Measurements from ENCODE around the gene ZDHHC14.
A peak's percentile ranks its signal among the peaks of the same experiment; 100 is the strongest.
"Not testable (repeated sequence)": the region's sequence is repeated elsewhere in the genome, so short reads cannot be mapped to it uniquely, and the experiment has no call there.

ZDHHC14 gene

GRCh38 chr6:157405986-157406385 is 25.0 kb downstream of the ZDHHC14 start:
- no peak overlapping the region for H3K9ac ChIP-seq (ENCODE audit: low read depth, low read length)
- H3K27ac ChIP-seq (ENCODE audit: low read depth, low read length), result peak overlapping the region; percentile 37
- H3K27me3 ChIP-seq (ENCODE audit: control insufficient read depth, insufficient read depth, low read length), result no peaks in the 10 kb centered on the region
- peaks cover 25% of the 10 kb centered on the region for H3K4me1 ChIP-seq (ENCODE audit: control insufficient read depth, insufficient read depth, low read length)
- no peaks in the 10 kb centered on the region for H3K9me3 ChIP-seq (ENCODE audit: control insufficient read depth, insufficient read depth, low read length)
- no peak overlapping the region for H3K4me3 ChIP-seq (ENCODE audit: low read depth, low read length)
- H3K36me3 ChIP-seq (ENCODE audit: control insufficient read depth, insufficient read depth, low read length), result no peaks in the 10 kb centered on the region

- H3K9me3 ChIP-seq (ENCODE audit: control insufficient read depth, insufficient read depth, low read length), result no peaks in the 10 kb centered on the region
- H3K9ac ChIP-seq (ENCODE audit: low read depth, low read length), result no peak overlapping the region
These were observed 25.7 kb downstream of the ZDHHC14 start for GRCh38 chr6:157406661-157407060.

GRCh38 chr6:157407646-157408045 is 26.7 kb downstream of the ZDHHC14 start:
- H3K4me1 ChIP-seq (ENCODE audit: control insufficient read depth, insufficient read depth, low read length), result peaks cover 25% of the 10 kb centered on the region
- H3K36me3 ChIP-seq (ENCODE audit: control insufficient read depth, insufficient read depth, low read length), result no peaks in the 10 kb centered on the region
- H3K27ac ChIP-seq (ENCODE audit: low read depth, low read length), result no peak overlapping the region
- no peaks in the 10 kb centered on the region for H3K27me3 ChIP-seq (ENCODE audit: control insufficient read depth, insufficient read depth, low read length)
- H3K9ac ChIP-seq (ENCODE audit: low read depth, low read length), result no peak overlapping the region
- no peak overlapping the region for H3K4me3 ChIP-seq (ENCODE audit: low read depth, low read length)
- H3K9me3 ChIP-seq (ENCODE audit: control insufficient read depth, insufficient read depth, low read length), result no peaks in the 10 kb centered on the region

More at GRCh38 chr6:157406661-157407060, 25.7 kb downstream of the ZDHHC14 start:
- Histone ChIP-seq H3K4me1 (ENCODE audit: control insufficient read depth, insufficient read depth, low read length) (peaks cover 25% of the 10 kb centered on the region), H3K4me3 (ENCODE audit: low read depth, low read length) (no peak overlapping the region), H3K36me3 (ENCODE audit: control insufficient read depth, insufficient read depth, low read length) (no peaks in the 10 kb centered on the region), H3K27me3 (ENCODE audit: control insufficient read depth, insufficient read depth, low read length) (no peaks in the 10 kb centered on the region), H3K27ac (ENCODE audit: low read depth, low read length) (no peak overlapping the region)

GRCh38 chr6:157408427-157408826 is 27.4 kb downstream of the ZDHHC14 start:
- H3K27ac ChIP-seq (ENCODE audit: low read depth, low read length); H3K9ac ChIP-seq (ENCODE audit: low read depth, low read length); H3K27me3 ChIP-seq (ENCODE audit: control insufficient read depth, insufficient read depth, low read length); H3K9me3 ChIP-seq (ENCODE audit: control insufficient read depth, insufficient read depth, low read length); H3K36me3 ChIP-seq (ENCODE audit: control insufficient read depth, insufficient read depth, low read length); H3K4me3 ChIP-seq (ENCODE audit: low read depth, low read length): not testable (repeated sequence)
- peaks cover 19% of the 10 kb centered on the region for H3K4me1 ChIP-seq (ENCODE audit: control insufficient read depth, insufficient read depth, low read length)

- no peaks in the 10 kb centered on the region for H3K27me3 ChIP-seq (ENCODE audit: control insufficient read depth, insufficient read depth, low read length)
- peaks cover 13% of the 10 kb centered on the region; the same call in 1 of the 2 replicates for H3K4me1 ChIP-seq (ENCODE audit: control insufficient read depth, insufficient read depth, low read length)
- no peak overlapping the region for H3K27ac ChIP-seq (ENCODE audit: low read depth, low read length)
- H3K9ac ChIP-seq (ENCODE audit: low read depth, low read length), result no peak overlapping the region
- H3K36me3 ChIP-seq (ENCODE audit: control insufficient read depth, insufficient read depth, low read length), result no peaks in the 10 kb centered on the region
- no peaks in the 10 kb centered on the region for H3K9me3 ChIP-seq (ENCODE audit: control insufficient read depth, insufficient read depth, low read length)
- H3K4me3 ChIP-seq (ENCODE audit: low read depth, low read length), result no peak overlapping the region
These were observed 29.1 kb downstream of the ZDHHC14 start for GRCh38 chr6:157410045-157410444.

GRCh38 chr6:157411368-157411767 is 30.4 kb downstream of the ZDHHC14 start:
- Histone ChIP-seq H3K27ac (ENCODE audit: low read depth, low read length) (no peak overlapping the region), H3K4me1 (ENCODE audit: control insufficient read depth, insufficient read depth, low read length) (peaks cover 8% of the 10 kb centered on the region; the same call in 1 of the 2 replicates), H3K4me3 (ENCODE audit: low read depth, low read length) (no peak overlapping the region), H3K9ac (ENCODE audit: low read depth, low read length) (no peak overlapping the region), H3K27me3 (ENCODE audit: control insufficient read depth, insufficient read depth, low read length) (no peaks in the 10 kb centered on the region), H3K36me3 (ENCODE audit: control insufficient read depth, insufficient read depth, low read length) (no peaks in the 10 kb centered on the region), H3K9me3 (ENCODE audit: control insufficient read depth, insufficient read depth, low read length) (no peaks in the 10 kb centered on the region)

- Histone ChIP-seq H3K4me1 (ENCODE audit: control insufficient read depth, insufficient read depth, low read length) (no peaks in the 10 kb centered on the region), H3K36me3 (ENCODE audit: control insufficient read depth, insufficient read depth, low read length) (no peaks in the 10 kb centered on the region), H3K9me3 (ENCODE audit: control insufficient read depth, insufficient read depth, low read length) (no peaks in the 10 kb centered on the region), H3K9ac (ENCODE audit: low read depth, low read length) (no peak overlapping the region), H3K27me3 (ENCODE audit: control insufficient read depth, insufficient read depth, low read length) (no peaks in the 10 kb centered on the region), H3K27ac (ENCODE audit: low read depth, low read length) (no peak overlapping the region), H3K4me3 (ENCODE audit: low read depth, low read length) (no peak overlapping the region)
These were observed 31.8 kb downstream of the ZDHHC14 start for GRCh38 chr6:157412791-157413190.

GRCh38 chr6:157420497-157420896 is 39.5 kb downstream of the ZDHHC14 start:
- Histone ChIP-seq H3K4me3 (ENCODE audit: low read depth, low read length) (no peak overlapping the region), H3K4me1 (ENCODE audit: control insufficient read depth, insufficient read depth, low read length) (peaks cover 8% of the 10 kb centered on the region), H3K36me3 (ENCODE audit: control insufficient read depth, insufficient read depth, low read length) (no peaks in the 10 kb centered on the region), H3K27me3 (ENCODE audit: control insufficient read depth, insufficient read depth, low read length) (no peaks in the 10 kb centered on the region), H3K9me3 (ENCODE audit: control insufficient read depth, insufficient read depth, low read length) (no peaks in the 10 kb centered on the region), H3K9ac (ENCODE audit: low read depth, low read length) (no peak overlapping the region), H3K27ac (ENCODE audit: low read depth, low read length) (no peak overlapping the region)

GRCh38 chr6:157424491-157425020 is 43.6 kb downstream of the ZDHHC14 start:
- Histone ChIP-seq H3K27ac (ENCODE audit: low read depth, low read length) (no peak overlapping the region), H3K9ac (ENCODE audit: low read depth, low read length) (no peak overlapping the region), H3K4me1 (ENCODE audit: control insufficient read depth, insufficient read depth, low read length) (peaks cover 19% of the 10 kb centered on the region), H3K9me3 (ENCODE audit: control insufficient read depth, insufficient read depth, low read length) (no peaks in the 10 kb centered on the region), H3K36me3 (ENCODE audit: control insufficient read depth, insufficient read depth, low read length) (no peaks in the 10 kb centered on the region), H3K4me3 (ENCODE audit: low read depth, low read length) (no peak overlapping the region), H3K27me3 (ENCODE audit: control insufficient read depth, insufficient read depth, low read length) (no peaks in the 10 kb centered on the region)

GRCh38 chr6:157427969-157428368 is 47.0 kb downstream of the ZDHHC14 start:
- Histone ChIP-seq H3K27me3 (ENCODE audit: control insufficient read depth, insufficient read depth, low read length) (no peaks in the 10 kb centered on the region), H3K4me3 (ENCODE audit: low read depth, low read length) (no peak overlapping the region), H3K27ac (ENCODE audit: low read depth, low read length) (no peak overlapping the region), H3K9me3 (ENCODE audit: control insufficient read depth, insufficient read depth, low read length) (no peaks in the 10 kb centered on the region), H3K4me1 (ENCODE audit: control insufficient read depth, insufficient read depth, low read length) (peaks cover 27% of the 10 kb centered on the region), H3K36me3 (ENCODE audit: control insufficient read depth, insufficient read depth, low read length) (no peaks in the 10 kb centered on the region), H3K9ac (ENCODE audit: low read depth, low read length) (no peak overlapping the region)

GRCh38 chr6:157428427-157429202 is 47.6 kb downstream of the ZDHHC14 start:
- H3K36me3 ChIP-seq (ENCODE audit: control insufficient read depth, insufficient read depth, low read length), result no peaks in the 10 kb centered on the region
- H3K9me3 ChIP-seq (ENCODE audit: control insufficient read depth, insufficient read depth, low read length), result no peaks in the 10 kb centered on the region
- no peak overlapping the region for H3K4me3 ChIP-seq (ENCODE audit: low read depth, low read length)
- no peak overlapping the region for H3K9ac ChIP-seq (ENCODE audit: low read depth, low read length)
- no peaks in the 10 kb centered on the region for H3K27me3 ChIP-seq (ENCODE audit: control insufficient read depth, insufficient read depth, low read length)
- peak overlapping the region; percentile 45 for H3K27ac ChIP-seq (ENCODE audit: low read depth, low read length)
- peaks cover 27% of the 10 kb centered on the region for H3K4me1 ChIP-seq (ENCODE audit: control insufficient read depth, insufficient read depth, low read length)

Measured in HUES48 (cell line).